ENCODE measurements around the gene EIF2S2.
"Not testable (repeated sequence)": the region's sequence is repeated elsewhere in the genome, so short reads cannot be mapped to it uniquely, and the experiment has no call there.

DNA sequence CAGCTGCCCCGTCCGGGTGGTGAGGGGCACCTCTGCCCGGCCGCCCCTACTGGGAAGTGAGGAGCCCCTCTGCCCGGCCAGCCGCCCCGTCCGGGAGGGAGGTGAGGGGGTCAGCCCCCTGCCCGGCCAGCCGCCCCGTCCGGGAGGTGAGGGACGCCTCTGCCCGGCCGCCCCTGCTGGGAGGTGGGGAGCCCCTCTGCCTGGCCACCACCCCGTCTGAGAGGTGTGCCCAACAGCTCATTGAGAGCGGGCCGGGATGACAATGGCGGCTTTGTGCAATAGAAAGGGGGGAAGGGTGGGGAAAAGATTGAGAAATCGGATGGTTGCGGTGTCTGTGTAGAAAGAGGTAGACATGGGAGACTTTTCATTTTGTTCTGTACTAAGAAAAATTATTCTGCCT lies 20.9 kb upstream of the EIF2S2 start:
- TF ChIP-seq, protein P1, sequence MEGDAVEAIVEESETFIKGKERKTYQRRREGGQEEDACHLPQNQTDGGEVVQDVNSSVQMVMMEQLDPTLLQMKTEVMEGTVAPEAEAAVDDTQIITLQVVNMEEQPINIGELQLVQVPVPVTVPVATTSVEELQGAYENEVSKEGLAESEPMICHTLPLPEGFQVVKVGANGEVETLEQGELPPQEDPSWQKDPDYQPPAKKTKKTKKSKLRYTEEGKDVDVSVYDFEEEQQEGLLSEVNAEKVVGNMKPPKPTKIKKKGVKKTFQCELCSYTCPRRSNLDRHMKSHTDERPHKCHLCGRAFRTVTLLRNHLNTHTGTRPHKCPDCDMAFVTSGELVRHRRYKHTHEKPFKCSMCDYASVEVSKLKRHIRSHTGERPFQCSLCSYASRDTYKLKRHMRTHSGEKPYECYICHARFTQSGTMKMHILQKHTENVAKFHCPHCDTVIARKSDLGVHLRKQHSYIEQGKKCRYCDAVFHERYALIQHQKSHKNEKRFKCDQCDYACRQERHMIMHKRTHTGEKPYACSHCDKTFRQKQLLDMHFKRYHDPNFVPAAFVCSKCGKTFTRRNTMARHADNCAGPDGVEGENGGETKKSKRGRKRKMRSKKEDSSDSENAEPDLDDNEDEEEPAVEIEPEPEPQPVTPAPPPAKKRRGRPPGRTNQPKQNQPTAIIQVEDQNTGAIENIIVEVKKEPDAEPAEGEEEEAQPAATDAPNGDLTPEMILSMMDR (conservative IDR thresholded peaks at IDR 0.05; ENCODE audit: low read depth, low read length): not testable (repeated sequence)
- TF ChIP-seq EZH2 (IDR thresholded peaks at IDR 0.05; ENCODE audit: borderline replicate concordance, low read depth, low read length, poor library complexity, severe bottlenecking): not testable (repeated sequence)
